Gastrocnemius medialis (tissue), 4 donors: ENCODE results near the gene TMTC1.

ENCODE experiments used
- CTCF ChIP-seq, 5 experiments: fragments of 450-650 bp in 3 of 5; fragments of 200-600 bp in 2 of 5; sonication (generic) in 2 of 5; IDR thresholded peaks in 4 of 5; conservative IDR thresholded peaks in 1 of 5; 1 replicate in 4 of 5; 2 replicates in 1 of 5; pipeline ENCODE4 v1.5.1; 2016 to 2019; ENCODE audit warnings: antibody characterized with exemption in 5 of 5, mild to moderate bottlenecking in 3 of 5, moderate library complexity in 3 of 5
- POLR2A ChIP-seq, 2 donors: fragments of 450-650 bp; IDR thresholded peaks; one replicate each; pipeline ENCODE4 v1.6.1; 2017; ENCODE audit warnings: antibody characterized with exemption in 2 of 2, mild to moderate bottlenecking in 2 of 2, moderate library complexity in 2 of 2

GRCh38 chr12:29676676-29677075, 107.1 kb downstream of the TMTC1 start:
- TF ChIP-seq CTCF (IDR thresholded peaks at IDR 0.05 in 4 of 5, conservative IDR thresholded peaks at IDR 0.05 in 1 of 5) (no peak), POLR2A (IDR thresholded peaks at IDR 0.05) (no peak)
